Naive thymus-derived CD4-positive, alpha-beta T cell (primary cell): Measurements from ENCODE around the gene DPEP1. TPM values are rescaled to one million over a fixed set of nuclear protein-coding genes. Genes with fewer than 3 reads are reported as not detected.
"Not testable (repeated sequence)": the region's sequence is repeated elsewhere in the genome, so short reads cannot be mapped to it uniquely, and the experiment has no call there.

ENCODE experiments used
- ATAC-seq: fragments of 150-1000 bp; cut with Tn5 transposase; 2 replicates; pipeline ENCODE4 v1.10.0; 2021; ENCODE audit warnings: mild to moderate bottlenecking, moderate library complexity
- CTCF ChIA-PET: fragments of 350-600 bp; sonication (Branson Sonifier 250); formaldehyde crosslinking; loops from one replicate; lab custom pipeline; 2021; ENCODE audit warnings: antibody characterized with exemption; lab: Charles Lee
- POLR2A ChIA-PET: fragments of 350-600 bp; sonication (Branson Sonifier 250); formaldehyde crosslinking; loops from one replicate; lab custom pipeline; 2021; ENCODE audit warnings: antibody characterized with exemption, inconsistent platforms; lab: Charles Lee
- DNase-seq, 9 donors: peaks; one replicate each; pipeline versions ENCODE4 v3.0.0 to v3.0.0-alpha.2; 2020 to 2022; ENCODE audit warnings: mixed read lengths in 1 of 9
- H3K27ac ChIP-seq: one replicate; pipeline ENCODE4 v1.7.0; 2013; ENCODE audit warnings: mild to moderate bottlenecking, low read depth, low read length, moderate library complexity
- H3K27me3 ChIP-seq, 2 donors: one replicate each; pipeline ENCODE4 v1.7.0; 2013; ENCODE audit warnings: low read length in 2 of 2, mild to moderate bottlenecking in 2 of 2, moderate library complexity in 2 of 2; ENCODE audit not compliant: control insufficient read depth in 2 of 2, insufficient read depth in 2 of 2
- H3K36me3 ChIP-seq, 3 experiments: 1 replicate in 2 of 3; 2 replicates in 1 of 3; pipeline ENCODE4 v1.7.0; 2013; ENCODE audit warnings: low read length in 3 of 3, mild to moderate bottlenecking in 3 of 3, moderate library complexity in 1 of 3; ENCODE audit not compliant: insufficient read depth in 3 of 3, control insufficient read depth in 2 of 3
- H3K4me1 ChIP-seq, 2 donors: one replicate each; pipeline ENCODE4 v1.7.0; 2013; ENCODE audit warnings: low read length in 2 of 2, mild to moderate bottlenecking in 2 of 2, moderate library complexity in 1 of 2; ENCODE audit not compliant: control insufficient read depth in 2 of 2, insufficient read depth in 2 of 2
- H3K4me3 ChIP-seq: 2 replicates; pipeline ENCODE4 v1.7.0; 2013; ENCODE audit warnings: mild to moderate bottlenecking, low read length
- H3K9me3 ChIP-seq, 3 experiments: 1 replicate in 2 of 3; 2 replicates in 1 of 3; pipeline ENCODE4 v1.7.0; 2013; ENCODE audit warnings: low read length in 3 of 3; ENCODE audit not compliant: control insufficient read depth in 2 of 3
- H3K27ac Mint-ChIP-seq, 9 donors: one replicate each; pipeline ENCODE4 v1.8.0; 2020 to 2022; ENCODE audit warnings: mixed read lengths in 9 of 9, mild to moderate bottlenecking in 8 of 9, moderate library complexity in 5 of 9, inconsistent platforms in 2 of 9
- H3K27me3 Mint-ChIP-seq, 5 donors: one replicate each; pipeline ENCODE4 v1.8.0; 2021 to 2022; ENCODE audit warnings: mixed read lengths in 5 of 5, mild to moderate bottlenecking in 1 of 5
- H3K36me3 Mint-ChIP-seq, 5 donors: one replicate each; pipeline ENCODE4 v1.8.0; 2020 to 2022; ENCODE audit warnings: mixed read lengths in 5 of 5, mild to moderate bottlenecking in 3 of 5, inconsistent platforms in 1 of 5
- H3K4me1 Mint-ChIP-seq, 7 donors: one replicate each; pipeline ENCODE4 v1.8.0; 2020 to 2022; ENCODE audit warnings: mixed read lengths in 7 of 7, mild to moderate bottlenecking in 3 of 7, inconsistent platforms in 1 of 7
- H3K4me3 Mint-ChIP-seq, 10 donors: one replicate each; pipeline ENCODE4 v1.8.0; 2020 to 2022; ENCODE audit warnings: mild to moderate bottlenecking in 10 of 10, mixed read lengths in 10 of 10, moderate library complexity in 6 of 10, inconsistent platforms in 2 of 10
- H3K9me3 Mint-ChIP-seq, 11 donors: one replicate each; pipeline ENCODE4 v1.8.0; 2020 to 2022; ENCODE audit warnings: mixed read lengths in 11 of 11, mild to moderate bottlenecking in 4 of 11, inconsistent platforms in 1 of 11, moderate library complexity in 1 of 11
- intact Hi-C, 2 donors: fragments of 100-400 bp; cut with micrococcal nuclease; formaldehyde crosslinking; loops; one replicate each; pipeline ENCODE4 v1.15.1; 2023
- polyA plus RNA-seq, 2 donors: library from polyadenylated mRNA; unstranded; fragments of 300-500 nt; fragmentation: Illumina TruSeq; gene quantifications; one replicate each; pipeline ENCODE4 v1.2.3, GENCODE V29; 2021
- total RNA-seq, 6 experiments: library from RNA in 5 of 6; stranded (reverse) in 5 of 6; gene quantifications; 1 replicate in 5 of 6; 2 replicates in 1 of 6; pipeline ENCODE4 v1.2.3 and lab custom pipeline; 2021 to 2026

Gene DPEP1
- total and polyA plus RNA-seq, 7 experiments from 2014 or later: not detected

DNA sequence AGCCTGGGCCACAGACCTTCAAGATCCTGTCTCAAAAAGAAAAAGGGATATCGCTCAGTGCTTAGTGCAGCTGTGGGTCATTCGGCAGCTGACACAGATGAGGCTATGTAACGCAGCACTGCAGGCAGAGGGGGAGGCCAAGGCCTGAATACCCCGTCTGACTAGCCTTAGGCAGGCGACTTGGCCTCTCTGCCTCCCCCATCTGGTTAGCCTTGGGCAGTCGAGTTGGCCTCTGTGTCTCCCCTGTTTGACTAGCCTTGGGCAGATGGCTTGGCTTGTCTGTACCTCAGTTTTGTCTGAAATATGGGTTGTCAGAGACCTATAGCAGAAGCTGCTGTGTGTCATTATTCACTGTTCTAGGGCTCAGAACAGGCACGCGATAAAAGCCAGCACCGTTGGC is 54.2 kb downstream of the DPEP1 start:
- no peaks in the 10 kb centered on the region for H3K9me3 ChIP-seq
- DNase-seq (no peak), ATAC-seq (no peak)
- CTCF ChIA-PET: no interaction called here
- H3K36me3 ChIP-seq: no peaks in the 10 kb centered on the region
- Mint-ChIP-seq H3K27ac (peak overlapping the region in 1 of 9 donors; percentile 43), H3K4me1 (peaks cover 5 to 16% (median 10%) of the 10 kb centered on the region in 7 donors), H3K27me3 (no peaks in the 10 kb centered on the region), H3K9me3 (peaks cover 0 to 3% (median 0%) of the 10 kb centered on the region in 11 donors), H3K36me3 (peaks cover 0 to 13% (median 0%) of the 10 kb centered on the region in 5 donors), H3K4me3 (peak overlapping the region in 1 of 10 donors; percentile 68)
- intact Hi-C loops: no loop called here
- POLR2A ChIA-PET: no interaction called here
- H3K4me1 ChIP-seq: no peaks in the 10 kb centered on the region
- no peak overlapping the region for H3K4me3 ChIP-seq
- H3K27me3 ChIP-seq: no peaks in the 10 kb centered on the region
- no peak overlapping the region for H3K27ac ChIP-seq

DNA sequence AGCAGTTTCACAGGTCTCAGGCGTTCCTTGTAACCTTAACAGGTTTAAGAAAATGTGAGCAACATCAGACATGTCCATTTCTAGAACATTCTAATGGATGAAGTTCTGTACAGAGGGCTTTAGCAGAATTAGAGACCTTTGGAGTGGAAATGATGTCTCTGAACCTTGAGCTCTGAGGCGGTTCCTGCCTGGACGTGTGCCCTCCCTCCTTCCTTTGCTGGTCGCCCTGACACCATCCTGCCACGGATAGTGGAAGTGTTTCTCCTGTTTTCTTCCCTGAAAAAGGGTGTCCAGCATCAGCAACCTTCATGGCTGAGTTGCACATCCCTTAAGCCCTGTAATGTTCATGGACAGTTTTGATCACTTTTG is 55.3 kb downstream of the DPEP1 start:
- peaks cover 5 to 16% (median 10%) of the 10 kb centered on the region in 7 donors for H3K4me1 Mint-ChIP-seq
- intact Hi-C loops: no loop called here
- peak overlapping the region in 1 of 9 donors; percentile 22 for H3K27ac Mint-ChIP-seq
- ChIA-PET CTCF (no interaction called here), POLR2A (interaction anchor here (0.7 kb wide), 1 partner anchor 18 kb away, joined by 3 read pairs; no protein-coding TSS in a partner anchor)
- DNase-seq: no peak
- H3K4me3 Mint-ChIP-seq: peak overlapping the region in 7 of 10 donors; percentile 5 to 72 (median 67)
- H3K36me3 ChIP-seq: no peaks in the 10 kb centered on the region
- H3K9me3 ChIP-seq: no peaks in the 10 kb centered on the region
- H3K4me3 ChIP-seq: no peak overlapping the region
- peaks cover 0 to 11% (median 0%) of the 10 kb centered on the region in 5 donors for H3K36me3 Mint-ChIP-seq
- no peak overlapping the region for H3K27ac ChIP-seq
- no peak for ATAC-seq
- no peaks in the 10 kb centered on the region for H3K27me3 Mint-ChIP-seq
- H3K9me3 Mint-ChIP-seq: peaks cover 0 to 3% (median 0%) of the 10 kb centered on the region in 11 donors
- H3K27me3 ChIP-seq: no peaks in the 10 kb centered on the region
- H3K4me1 ChIP-seq: no peaks in the 10 kb centered on the region

DNA sequence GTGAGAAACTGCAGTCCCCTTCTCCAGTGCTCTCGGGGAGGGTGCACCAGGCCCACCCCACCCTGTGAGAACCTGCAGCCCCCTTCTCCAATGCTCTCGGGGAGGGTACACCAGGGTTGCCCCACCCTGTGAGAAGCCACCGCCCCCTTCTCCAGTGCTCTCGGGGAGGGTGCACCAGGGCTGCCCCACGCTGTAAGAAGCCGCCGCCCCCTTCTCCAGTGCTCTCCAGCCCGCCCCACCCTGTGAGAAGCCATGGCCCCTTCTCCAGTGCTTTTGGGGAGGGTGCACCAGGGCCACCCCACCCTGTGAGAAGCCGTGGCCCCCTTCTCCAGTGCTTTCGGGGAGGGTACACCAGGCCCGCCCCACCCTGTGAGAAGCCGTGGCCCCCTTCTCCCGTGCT is 56.3 kb downstream of the DPEP1 start:
- Mint-ChIP-seq H3K27me3 (no peaks in the 10 kb centered on the region), H3K27ac (no peak overlapping the region), H3K9me3 (peaks cover 0 to 3% (median 0%) of the 10 kb centered on the region in 11 donors), H3K36me3 (peaks cover 0 to 10% (median 0%) of the 10 kb centered on the region in 5 donors), H3K4me3 (no peak overlapping the region), H3K4me1 (peaks cover 5 to 16% (median 10%) of the 10 kb centered on the region in 7 donors)
- Histone ChIP-seq H3K27ac (no peak overlapping the region), H3K4me1 (no peaks in the 10 kb centered on the region), H3K36me3 (no peaks in the 10 kb centered on the region), H3K27me3 (no peaks in the 10 kb centered on the region), H3K4me3 (no peak overlapping the region), H3K9me3 (no peaks in the 10 kb centered on the region)
- DNase-seq: no peak
- intact Hi-C loops: no loop called here
- ChIA-PET POLR2A (interaction anchor here (1.0 kb wide), 1 partner anchor 194 kb away, joined by 3 read pairs; no protein-coding TSS in a partner anchor), CTCF (no interaction called here)
- no peak for ATAC-seq

DNA sequence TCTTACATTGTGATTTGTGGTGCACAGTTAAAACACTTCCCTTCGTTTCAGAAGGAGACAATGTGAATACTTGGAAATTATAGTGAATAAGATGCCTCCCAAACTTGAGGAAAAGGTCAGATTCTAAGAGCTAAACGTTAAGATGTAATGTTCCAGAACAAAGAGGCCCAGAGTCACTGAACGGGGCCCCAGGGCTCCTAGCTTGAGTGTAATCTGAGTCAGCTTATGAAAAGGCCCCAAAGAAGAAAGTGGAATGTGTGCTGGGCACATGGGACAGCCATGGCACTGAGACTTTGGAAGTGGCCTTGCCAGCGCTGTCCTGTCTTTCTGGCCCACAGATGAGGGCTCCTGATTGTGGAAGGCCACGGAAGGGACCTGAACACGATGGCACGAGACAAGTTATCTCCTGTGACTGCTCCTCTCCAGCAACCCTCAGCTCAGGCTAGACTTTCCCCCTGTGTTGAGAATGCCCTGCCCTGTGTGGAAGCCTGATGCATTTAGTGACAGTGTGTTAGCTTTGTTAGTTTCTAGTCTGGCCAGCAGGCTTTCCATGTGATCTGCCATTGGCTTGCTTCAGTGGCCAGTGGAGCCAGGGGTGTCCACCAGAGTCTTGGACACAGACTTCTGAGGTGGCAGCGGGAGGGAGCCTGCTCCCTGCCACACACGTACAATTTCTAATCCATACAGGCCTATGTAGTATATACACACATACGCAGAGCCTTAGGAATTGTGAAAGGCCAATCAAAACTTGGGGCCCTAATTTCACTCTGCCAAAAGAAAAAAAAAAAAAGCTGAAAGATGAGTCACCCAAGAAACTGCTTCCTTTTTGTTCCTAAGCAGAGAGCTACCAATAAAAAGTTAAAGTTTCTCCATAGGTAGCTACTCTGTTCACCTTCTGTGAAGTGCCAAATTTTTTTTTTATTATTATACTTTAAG is 57.3 kb downstream of the DPEP1 start:
- Mint-ChIP-seq H3K4me1 (peaks cover 5 to 16% (median 10%) of the 10 kb centered on the region in 7 donors), H3K9me3 (peaks cover 0 to 3% (median 0%) of the 10 kb centered on the region in 11 donors), H3K27me3 (no peaks in the 10 kb centered on the region), H3K36me3 (peaks cover 0 to 11% (median 0%) of the 10 kb centered on the region in 5 donors), H3K4me3 (no peak overlapping the region), H3K27ac (no peak overlapping the region)
- Histone ChIP-seq H3K4me3 (no peak overlapping the region), H3K4me1 (no peaks in the 10 kb centered on the region), H3K36me3 (no peaks in the 10 kb centered on the region), H3K9me3 (no peaks in the 10 kb centered on the region), H3K27ac (no peak overlapping the region), H3K27me3 (no peaks in the 10 kb centered on the region)
- intact Hi-C loops: no loop called here
- ATAC-seq (no peak), DNase-seq (no peak)
- ChIA-PET POLR2A (interaction anchor here (1.0 kb wide), 1 partner anchor 193 kb away, joined by 3 read pairs; no protein-coding TSS in a partner anchor), CTCF (interaction anchor here (0.6 to 0.9 kb wide), 3 partner anchors 16 to 504 kb away, joined by 4 to 7 read pairs (median 5); no protein-coding TSS in a partner anchor)

DNA sequence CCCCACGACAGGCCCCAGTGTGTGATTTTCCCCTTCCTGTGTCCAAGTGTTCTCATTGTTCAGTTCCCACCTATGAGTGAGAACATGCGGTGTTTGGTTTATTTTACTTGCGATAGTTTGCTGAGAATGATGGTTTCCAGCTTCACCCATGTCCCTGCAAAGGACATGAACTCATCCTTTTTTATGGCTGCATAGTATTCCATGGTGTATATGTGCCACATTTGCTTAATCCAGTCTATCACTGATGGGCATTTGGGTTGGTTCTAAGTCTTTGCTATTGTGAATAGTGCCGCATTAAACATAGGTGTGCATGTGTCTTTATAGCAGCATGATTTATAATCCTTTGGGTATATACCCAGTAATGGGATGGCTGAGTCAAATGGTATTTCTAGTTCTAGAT is 58.1 kb downstream of the DPEP1 start:
- H3K9me3 Mint-ChIP-seq, H3K4me3 Mint-ChIP-seq, POLR2A ChIA-PET, H3K4me1 ChIP-seq, H3K27ac Mint-ChIP-seq, H3K27me3 ChIP-seq, H3K27ac ChIP-seq, H3K4me3 ChIP-seq, H3K9me3 ChIP-seq, H3K27me3 Mint-ChIP-seq, H3K36me3 ChIP-seq, DNase-seq, ATAC-seq, intact Hi-C loops: not testable (repeated sequence)
- Mint-ChIP-seq H3K4me1 (peaks cover 5 to 16% (median 10%) of the 10 kb centered on the region in 7 donors), H3K36me3 (peaks cover 0 to 10% (median 0%) of the 10 kb centered on the region in 5 donors)
- CTCF ChIA-PET: interaction anchor here (0.7 to 0.9 kb wide), 2 partner anchors 16 to 30 kb away, joined by 4 to 7 read pairs; no protein-coding TSS in a partner anchor

DNA sequence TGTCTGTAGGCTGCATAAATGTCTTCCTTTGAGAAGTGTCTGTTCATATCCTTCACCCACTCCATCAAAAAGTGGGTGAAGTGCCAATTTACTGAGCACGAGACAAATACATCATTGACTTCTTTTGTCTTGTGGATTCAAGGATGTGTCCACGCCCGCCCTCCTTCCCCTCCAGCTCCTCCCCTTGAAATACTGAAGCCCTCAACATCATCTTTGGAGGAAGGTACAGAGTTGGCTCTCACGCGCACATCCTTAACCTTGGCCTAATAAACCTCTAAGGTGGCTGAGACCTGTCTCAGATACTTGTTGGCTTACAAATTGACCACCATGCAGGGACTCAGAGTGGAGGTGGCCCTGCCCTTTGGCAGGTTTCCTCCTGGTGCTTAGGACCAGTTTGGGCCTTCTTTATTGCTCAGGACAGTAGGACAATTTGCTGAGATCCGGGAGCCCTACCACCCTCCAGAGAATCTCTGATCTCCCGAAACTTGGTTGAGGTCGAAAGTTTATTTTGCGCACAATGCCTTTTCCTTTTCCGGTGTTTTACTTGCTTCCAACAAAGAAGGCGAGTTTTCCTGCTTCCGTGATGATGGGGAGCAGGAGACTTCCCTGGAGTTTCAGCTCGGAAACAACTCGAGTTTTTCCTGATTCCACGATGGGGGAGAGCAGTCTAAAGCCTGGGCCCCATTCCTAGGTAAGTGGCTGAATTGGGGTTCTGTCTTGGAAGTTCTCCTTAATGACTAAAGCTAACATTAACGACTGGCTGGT is 58.9 kb downstream of the DPEP1 start:
- no peak for ATAC-seq

More for the DNA sequence above, 58.9 kb downstream of the DPEP1 start:
- DNase-seq: no peak
- no peaks in the 10 kb centered on the region for H3K36me3 ChIP-seq
- Mint-ChIP-seq H3K4me3 (no peak overlapping the region), H3K4me1 (peaks cover 5 to 16% (median 10%) of the 10 kb centered on the region in 7 donors), H3K27ac (no peak overlapping the region), H3K36me3 (peaks cover 0 to 8% (median 0%) of the 10 kb centered on the region in 5 donors), H3K27me3 (no peaks in the 10 kb centered on the region), H3K9me3 (no peaks in the 10 kb centered on the region)
- no peaks in the 10 kb centered on the region for H3K27me3 ChIP-seq
- H3K4me1 ChIP-seq: no peaks in the 10 kb centered on the region
- H3K27ac ChIP-seq: no peak overlapping the region
- no peaks in the 10 kb centered on the region for H3K9me3 ChIP-seq
- no peak overlapping the region for H3K4me3 ChIP-seq
- intact Hi-C loops: no loop called here
- ChIA-PET CTCF (no interaction called here), POLR2A (no interaction called here)
